PC-9 (cell line): ENCODE results near the gene RALB. TPM values are rescaled to one million over a fixed set of nuclear protein-coding genes. Genes with fewer than 3 reads are reported as not detected.

Source experiments
- BruUV-seq: library from RNA; stranded (reverse); fragments of 400-500 nt; replicated peaks from 2 replicates; lab custom pipeline; 2021; lab: Mats Ljungman, UMichigan
- CTCF ChIA-PET: fragments of 300-600 bp; sonication (Branson Sonifier 250); formaldehyde crosslinking; loops from one replicate; lab custom pipeline; 2022; ENCODE audit warnings: antibody characterized with exemption; lab: Charles Lee
- POLR2A ChIA-PET: fragments of 300-600 bp; sonication (Branson Sonifier 250); formaldehyde crosslinking; loops from one replicate; lab custom pipeline; 2022; ENCODE audit warnings: antibody characterized with exemption; ENCODE audit not compliant: unreplicated experiment; lab: Charles Lee
- DNase-seq, 2 experiments: peaks; one replicate each; pipeline versions ENCODE4 v3.0.0 to v3.0.0-alpha.2; 2015 to 2022; ENCODE audit warnings: mixed read lengths in 1 of 2
- H2AFZ ChIP-seq: fragments of 200-600 bp; sonication (generic); 2 replicates; pipeline ENCODE4 v1.8.1; 2017; ENCODE audit warnings: antibody characterized with exemption
- H3F3A ChIP-seq: fragments of 200-600 bp; sonication (generic); 2 replicates; pipeline ENCODE4 v1.8.1; 2017; ENCODE audit warnings: antibody characterized with exemption, mild to moderate bottlenecking, low read depth; ENCODE audit not compliant: insufficient read depth
- H3K27ac ChIP-seq: fragments of 200-600 bp; sonication (generic); 2 replicates; pipeline ENCODE4 v1.6.1; 2016; ENCODE audit warnings: mixed run types
- H3K27me3 ChIP-seq: fragments of 200-600 bp; sonication (generic); 2 replicates; pipeline ENCODE4 v1.6.1; 2016; ENCODE audit warnings: low read depth, mixed run types; ENCODE audit not compliant: insufficient read depth
- H3K36me3 ChIP-seq: fragments of 200-600 bp; sonication (generic); 2 replicates; pipeline ENCODE4 v1.6.1; 2016; ENCODE audit warnings: low read depth, mixed run types
- H3K4me1 ChIP-seq: fragments of 200-600 bp; sonication (generic); replicated peaks from 2 replicates; pipeline ENCODE4 v1.6.1; 2016; ENCODE audit warnings: mixed run types; ENCODE audit not compliant: insufficient read depth
- H3K4me2 ChIP-seq: fragments of 200-600 bp; sonication (generic); 2 replicates; pipeline ENCODE4 v1.6.1; 2017; ENCODE audit warnings: mixed run types
- H3K4me3 ChIP-seq: fragments of 200-600 bp; sonication (generic); 2 replicates; pipeline ENCODE4 v1.6.1; 2016; ENCODE audit warnings: mixed run types
- H3K79me2 ChIP-seq: fragments of 200-600 bp; sonication (generic); 2 replicates; pipeline ENCODE4 v1.6.1; 2017; ENCODE audit warnings: low read depth, mixed run types
- H3K9me2 ChIP-seq: fragments of 200-600 bp; sonication (generic); 2 replicates; pipeline ENCODE4 v1.8.1; 2017; ENCODE audit warnings: mild to moderate bottlenecking; ENCODE audit not compliant: insufficient read depth
- H3K9me3 ChIP-seq: fragments of 200-600 bp; sonication (generic); 2 replicates; pipeline ENCODE4 v1.8.1; 2016; ENCODE audit warnings: low read depth; ENCODE audit not compliant: insufficient read depth
- H4K20me1 ChIP-seq: fragments of 200-600 bp; sonication (generic); 2 replicates; pipeline ENCODE4 v1.8.1; 2017; ENCODE audit not compliant: insufficient read depth
- EZH2 ChIP-seq: fragments of 200-600 bp; sonication (generic); IDR thresholded peaks from 2 replicates; pipeline ENCODE4 v1.8.0; 2017; ENCODE audit warnings: antibody characterized with exemption, low read depth
- intact Hi-C: fragments of 100-400 bp; cut with micrococcal nuclease; formaldehyde crosslinking; loops from one replicate; pipeline ENCODE4 v1.10.0; 2022; ENCODE audit not compliant: unreplicated experiment
- total RNA-seq: library from RNA; stranded (reverse); gene quantifications from 2 replicates; pipeline ENCODE4 v1.2.3, GENCODE V29; 2021
- TF ChIP-seq, protein P1 (sequence below): fragments of 200-600 bp; sonication (generic); conservative IDR thresholded peaks from 2 replicates; pipeline ENCODE4 v1.6.1; 2017; ENCODE audit warnings: mixed run types, antibody characterized with exemption, mild to moderate bottlenecking, moderate library complexity

RALB gene
- total RNA-seq, 1 experiment from 2014 or later, result 86.6 TPM

DNA sequence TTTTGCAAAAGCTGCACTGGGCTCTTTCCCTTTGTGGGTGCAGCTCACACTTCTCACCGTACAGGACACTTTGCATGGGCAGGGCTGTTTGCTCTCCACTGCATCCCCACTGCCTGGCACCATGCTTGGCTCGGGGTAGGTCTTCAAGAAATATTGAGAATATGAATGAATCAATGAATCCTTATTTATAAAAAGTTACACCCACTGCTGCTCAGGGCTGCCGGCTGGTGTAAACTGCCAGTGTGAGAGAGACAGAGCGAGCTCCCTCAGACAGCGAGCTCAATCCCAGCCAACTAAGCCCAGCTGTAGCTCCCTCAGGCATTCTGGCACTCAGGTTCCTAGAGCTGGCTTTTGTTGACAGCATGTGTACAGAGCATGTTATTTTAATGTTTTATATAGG, 32.9 kb upstream of the RALB start:
- DNase-seq, result no peak
- Histone ChIP-seq H3K27ac (no peak overlapping the region), H3F3A (no peaks in the 10 kb centered on the region; the same call in 1 of the 2 replicates), H4K20me1 (peaks cover 25% of the 10 kb centered on the region), H3K9me2 (no peaks in the 10 kb centered on the region), H3K9me3 (no peaks in the 10 kb centered on the region), H3K27me3 (no peaks in the 10 kb centered on the region), H2AFZ (no peak overlapping the region), H3K79me2 (peaks cover 52% of the 10 kb centered on the region), H3K4me3 (no peak overlapping the region), H3K36me3 (no peaks in the 10 kb centered on the region; the same call in 1 of the 2 replicates), H3K4me1 (peaks cover 38% of the 10 kb centered on the region), H3K4me2 (peak overlapping the region; percentile 83; the same call in 1 of the 2 replicates)
- CTCF ChIA-PET, result no interaction called here
- intact Hi-C loops, result no loop called here
- no peak for TF ChIP-seq EZH2
- TF ChIP-seq, protein P1, sequence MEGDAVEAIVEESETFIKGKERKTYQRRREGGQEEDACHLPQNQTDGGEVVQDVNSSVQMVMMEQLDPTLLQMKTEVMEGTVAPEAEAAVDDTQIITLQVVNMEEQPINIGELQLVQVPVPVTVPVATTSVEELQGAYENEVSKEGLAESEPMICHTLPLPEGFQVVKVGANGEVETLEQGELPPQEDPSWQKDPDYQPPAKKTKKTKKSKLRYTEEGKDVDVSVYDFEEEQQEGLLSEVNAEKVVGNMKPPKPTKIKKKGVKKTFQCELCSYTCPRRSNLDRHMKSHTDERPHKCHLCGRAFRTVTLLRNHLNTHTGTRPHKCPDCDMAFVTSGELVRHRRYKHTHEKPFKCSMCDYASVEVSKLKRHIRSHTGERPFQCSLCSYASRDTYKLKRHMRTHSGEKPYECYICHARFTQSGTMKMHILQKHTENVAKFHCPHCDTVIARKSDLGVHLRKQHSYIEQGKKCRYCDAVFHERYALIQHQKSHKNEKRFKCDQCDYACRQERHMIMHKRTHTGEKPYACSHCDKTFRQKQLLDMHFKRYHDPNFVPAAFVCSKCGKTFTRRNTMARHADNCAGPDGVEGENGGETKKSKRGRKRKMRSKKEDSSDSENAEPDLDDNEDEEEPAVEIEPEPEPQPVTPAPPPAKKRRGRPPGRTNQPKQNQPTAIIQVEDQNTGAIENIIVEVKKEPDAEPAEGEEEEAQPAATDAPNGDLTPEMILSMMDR, result no peak
- no TSS peak for BruUV-seq
- POLR2A ChIA-PET, result interaction anchor here (0.5 kb wide), 1 partner anchor 63 kb away, joined by 12 read pairs; no protein-coding TSS in a partner anchor

DNA sequence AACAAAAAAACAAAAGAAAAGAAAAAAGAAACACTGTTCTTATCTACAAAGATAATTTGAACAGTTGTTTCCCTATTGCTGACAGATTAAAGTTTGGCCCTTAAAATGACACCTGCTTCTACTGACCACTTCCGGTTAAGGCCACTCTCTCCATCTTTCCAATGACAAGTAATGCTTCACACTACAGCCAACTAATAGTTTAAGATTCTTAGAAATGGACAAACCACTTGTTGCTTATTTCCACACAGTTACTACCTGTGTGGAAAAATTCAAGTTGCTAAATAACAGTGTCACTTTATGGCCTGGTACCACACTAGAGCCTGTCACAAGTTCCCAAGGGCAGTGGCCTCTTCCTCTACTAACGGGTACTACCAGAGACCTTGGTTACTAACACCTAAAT, 31.9 kb upstream of the RALB start:
- intact Hi-C loops, result no loop called here
- BruUV-seq, result no TSS peak
- POLR2A ChIA-PET, result no interaction called here
- Histone ChIP-seq H2AFZ (no peak overlapping the region), H3K9me2 (no peaks in the 10 kb centered on the region), H3K27me3 (no peaks in the 10 kb centered on the region), H3K4me2 (peak overlapping the region; percentile 83), H3F3A (no peaks in the 10 kb centered on the region; the same call in 1 of the 2 replicates), H3K4me3 (peak overlapping the region; percentile 72; the same call in 1 of the 2 replicates), H3K9me3 (no peaks in the 10 kb centered on the region), H3K27ac (no peak overlapping the region), H3K36me3 (no peaks in the 10 kb centered on the region; the same call in 1 of the 2 replicates), H3K4me1 (peaks cover 41% of the 10 kb centered on the region), H4K20me1 (peaks cover 25% of the 10 kb centered on the region), H3K79me2 (peaks cover 52% of the 10 kb centered on the region)
- TF ChIP-seq EZH2, result no peak
- TF ChIP-seq, protein P1, result no peak
- no peak for DNase-seq
- CTCF ChIA-PET, result no interaction called here

DNA sequence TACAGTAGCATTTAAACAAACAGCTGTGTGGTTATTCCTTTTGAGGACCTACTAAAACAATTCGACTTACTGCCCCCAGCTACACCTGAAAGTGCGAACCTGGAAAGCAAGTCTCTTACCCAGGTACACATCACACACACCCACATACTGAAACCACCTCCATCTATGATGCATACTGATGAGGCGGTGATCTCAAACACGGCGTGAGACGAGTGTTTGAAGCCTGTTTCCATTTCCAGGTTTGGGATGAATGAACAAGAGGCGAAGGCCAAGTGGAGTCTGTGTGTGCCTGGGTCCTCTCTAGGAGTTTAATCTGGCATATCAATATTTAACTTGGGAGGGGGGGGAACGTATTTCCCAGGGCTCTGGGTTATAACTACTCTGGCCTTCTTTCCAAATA, 31.0 kb upstream of the RALB start:
- no peaks in the 10 kb centered on the region for H3K9me2 ChIP-seq
- peak overlapping the region; percentile 83 for H3K4me2 ChIP-seq
- no peak overlapping the region for H2AFZ ChIP-seq
- H3K27me3 ChIP-seq, result no peaks in the 10 kb centered on the region
- no TSS peak for BruUV-seq
- DNase-seq, result no peak
- intact Hi-C loops, result loop anchor here (2.0 kb wide), 1 partner anchor 17 kb away; no protein-coding TSS in a partner anchor
- no peaks in the 10 kb centered on the region; the same call in 1 of the 2 replicates for H3K36me3 ChIP-seq
- peak overlapping the region; percentile 72; the same call in 1 of the 2 replicates for H3K4me3 ChIP-seq
- peaks cover 21% of the 10 kb centered on the region for H4K20me1 ChIP-seq
- H3K79me2 ChIP-seq, result peaks cover 52% of the 10 kb centered on the region
- H3K4me1 ChIP-seq, result peaks cover 41% of the 10 kb centered on the region
- ChIA-PET CTCF (no interaction called here), POLR2A (no interaction called here)
- no peak overlapping the region for H3K27ac ChIP-seq
- no peaks in the 10 kb centered on the region; the same call in 1 of the 2 replicates for H3F3A ChIP-seq
- H3K9me3 ChIP-seq, result no peaks in the 10 kb centered on the region
- TF ChIP-seq, protein P1, result no peak
